ENCODE data around the gene SARM1.

SARM1 gene

DNA sequence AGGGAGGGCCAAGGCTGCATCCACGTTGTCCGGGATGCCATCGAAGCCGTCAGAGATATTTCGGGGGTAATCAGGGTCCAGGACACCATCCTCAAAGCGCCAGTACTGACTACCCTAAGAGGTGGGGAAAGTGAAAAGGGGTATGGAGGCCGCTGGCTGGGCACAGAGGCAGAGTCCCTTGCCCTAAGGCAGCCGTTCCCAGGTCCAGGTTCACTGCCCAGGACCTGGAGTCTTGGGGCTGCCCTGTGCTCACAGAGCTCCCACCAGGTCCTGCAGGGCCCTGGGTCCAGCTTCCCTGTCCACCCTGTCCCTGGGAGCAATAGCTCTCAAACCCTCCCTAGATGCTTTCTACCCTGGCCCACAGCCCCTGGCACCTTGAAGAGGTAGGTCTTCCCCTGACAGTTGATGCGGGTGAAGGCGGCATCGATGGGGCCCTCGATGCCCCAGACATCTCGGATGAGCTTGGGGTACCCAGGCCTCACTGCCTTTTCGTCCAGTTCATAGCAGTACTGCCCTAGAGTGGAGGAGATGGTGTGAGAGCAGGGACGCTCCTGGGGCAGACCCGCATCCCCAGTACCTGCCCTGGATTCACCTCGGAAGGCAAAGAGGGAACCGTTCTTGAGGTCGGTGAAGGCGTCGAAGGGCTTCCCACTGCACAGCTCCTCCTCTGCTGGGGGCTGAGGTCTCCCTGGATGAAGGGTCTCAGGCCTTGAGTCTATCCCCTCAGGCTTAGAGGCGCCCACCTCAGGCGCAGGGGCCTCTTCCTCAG, 2.4 kb upstream of the SARM1 start:
- no peak for DNase-seq (ENCODE audit: low read depth)

GRCh38 chr17:28369684-28370034, 1.8 kb upstream of the SARM1 start:
- no peak for DNase-seq (ENCODE audit: low read depth)

GRCh38 chr17:28370035-28370743, 1.3 kb upstream of the SARM1 start, which contains the start of gene VTN:
VTN (minus strand) TSS chr17:28370307; CDS start chr17:28370203, 104 bp downstream.
- no peak for DNase-seq (ENCODE audit: low read depth)

DNA sequence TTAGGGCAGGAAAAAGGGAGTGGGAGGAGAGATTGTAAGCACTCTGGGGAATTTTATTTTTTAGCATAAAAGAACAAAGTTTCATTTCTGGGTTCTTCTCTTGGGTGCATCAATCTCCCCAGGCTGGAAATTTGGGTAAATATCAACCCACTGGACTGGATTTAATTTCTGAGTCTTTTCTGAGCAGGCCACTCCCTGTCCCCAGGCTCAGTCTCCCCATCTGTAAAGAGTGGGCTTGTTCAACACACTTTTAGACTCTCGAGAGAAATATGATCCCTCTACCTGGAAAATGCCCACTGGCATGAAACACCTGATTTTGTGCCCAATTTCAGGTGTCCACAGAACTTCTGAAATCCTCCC, 770 bp upstream of the SARM1 start:
- no peak for DNase-seq (ENCODE audit: low read depth)

- DNase-seq (ENCODE audit: low read depth) = no peak
Measured at GRCh38 chr17:28372203-28372944, 880 bp downstream of the SARM1 start.

DNA sequence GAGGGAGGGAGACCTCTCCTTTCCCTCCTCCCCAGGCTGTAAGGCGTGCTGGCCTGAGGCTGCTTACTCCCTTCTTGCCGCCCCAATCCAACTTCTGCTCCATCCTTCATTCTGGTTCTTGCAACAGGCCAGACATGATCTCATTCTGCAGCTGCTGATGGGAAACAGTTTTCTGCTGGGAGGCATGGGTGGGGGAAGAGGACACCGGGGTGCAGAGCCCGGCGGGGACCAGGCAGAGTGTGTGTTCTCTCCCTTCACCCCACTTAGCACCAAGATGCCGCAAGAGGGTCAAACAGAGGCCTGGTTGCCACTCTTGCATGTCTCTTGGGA, 1.4 kb downstream of the SARM1 start:
- DNase-seq (ENCODE audit: low read depth) = no peak

DNA sequence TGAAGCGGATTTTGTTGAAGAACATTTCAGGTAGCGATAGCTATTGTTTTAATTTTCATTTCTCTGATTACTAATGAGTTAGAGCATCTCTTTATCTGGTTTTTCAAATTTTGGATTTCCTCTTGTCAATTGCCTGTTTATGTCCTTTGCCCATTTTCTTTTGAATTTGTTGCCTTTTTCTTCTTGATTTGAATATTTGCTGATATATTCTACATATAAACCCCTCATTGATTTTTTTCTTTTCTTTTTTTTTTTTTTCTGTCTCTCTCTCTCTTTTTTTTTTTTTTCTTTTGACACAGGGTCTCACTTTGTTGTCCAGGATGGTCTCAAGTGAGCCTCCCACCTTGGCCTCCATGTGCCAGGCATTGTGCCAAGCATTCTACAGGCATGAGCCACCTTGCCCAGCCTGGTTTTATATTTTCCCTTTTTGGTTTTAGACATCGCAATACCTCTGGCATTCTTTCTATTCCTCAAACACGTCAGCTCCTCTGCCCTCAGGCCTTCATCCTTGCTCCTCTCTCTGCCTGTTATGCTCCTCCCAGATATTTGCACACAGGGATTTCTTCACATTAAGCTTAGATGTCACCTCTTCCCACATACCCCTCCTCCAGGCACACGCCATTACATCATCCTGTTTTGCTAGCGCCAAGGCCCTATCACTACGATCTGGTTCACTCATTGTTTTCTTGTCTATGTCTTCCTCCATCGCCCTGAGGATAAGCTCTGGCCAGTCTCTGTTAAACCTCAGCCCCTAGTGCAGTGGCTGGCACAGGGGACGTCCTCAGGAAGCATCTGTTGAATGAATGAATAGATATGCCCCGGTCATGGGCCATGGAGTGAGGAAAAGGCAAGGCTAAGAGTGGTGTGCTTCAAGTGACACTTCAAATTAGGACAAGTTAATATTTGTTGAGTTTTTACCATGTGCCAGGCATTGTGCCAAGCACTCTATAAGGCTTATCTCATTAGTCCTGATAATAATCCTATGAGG, 8.6 kb downstream of the SARM1 start:
- no peak for DNase-seq (ENCODE audit: low read depth)

GRCh38 chr17:28381141-28381825, 9.8 kb downstream of the SARM1 start:
- DNase-seq (ENCODE audit: low read depth) = no peak

DNA sequence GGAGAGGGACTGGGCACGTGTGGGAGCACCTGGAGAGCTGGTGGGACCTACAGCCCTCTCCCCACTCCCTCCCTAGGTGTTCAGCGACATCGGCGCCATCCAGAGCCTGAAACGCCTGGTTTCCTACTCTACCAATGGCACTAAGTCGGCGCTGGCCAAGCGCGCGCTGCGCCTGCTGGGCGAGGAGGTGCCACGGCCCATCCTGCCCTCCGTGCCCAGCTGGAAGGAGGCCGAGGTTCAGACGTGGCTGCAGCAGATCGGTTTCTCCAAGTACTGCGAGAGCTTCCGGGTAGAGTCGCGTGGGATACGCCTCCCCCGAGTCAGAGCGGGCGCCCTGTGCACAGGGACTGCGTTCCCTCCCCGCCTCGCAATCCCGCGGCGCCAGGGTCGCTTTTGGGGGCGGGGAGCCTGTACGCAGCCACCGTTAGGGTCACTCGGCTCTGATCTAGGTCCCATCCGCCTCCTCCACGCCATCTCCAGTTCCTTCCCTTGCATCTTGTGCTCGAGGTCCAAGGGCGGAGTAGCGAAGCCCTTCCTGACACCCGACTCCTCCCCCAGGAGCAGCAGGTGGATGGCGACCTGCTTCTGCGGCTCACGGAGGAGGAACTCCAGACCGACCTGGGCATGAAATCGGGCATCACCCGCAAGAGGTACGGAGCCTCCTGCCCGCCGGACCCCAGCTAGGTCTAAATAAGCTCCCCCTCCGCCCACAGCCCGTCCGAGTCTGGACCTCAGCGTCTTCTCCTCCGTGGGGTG, 13.0 kb downstream of the SARM1 start:
- DNase-seq (ENCODE audit: low read depth) = peak; percentile 44

GRCh38 chr17:28385037-28385400, 13.5 kb downstream of the SARM1 start:
- no peak for DNase-seq (ENCODE audit: low read depth)

DNA sequence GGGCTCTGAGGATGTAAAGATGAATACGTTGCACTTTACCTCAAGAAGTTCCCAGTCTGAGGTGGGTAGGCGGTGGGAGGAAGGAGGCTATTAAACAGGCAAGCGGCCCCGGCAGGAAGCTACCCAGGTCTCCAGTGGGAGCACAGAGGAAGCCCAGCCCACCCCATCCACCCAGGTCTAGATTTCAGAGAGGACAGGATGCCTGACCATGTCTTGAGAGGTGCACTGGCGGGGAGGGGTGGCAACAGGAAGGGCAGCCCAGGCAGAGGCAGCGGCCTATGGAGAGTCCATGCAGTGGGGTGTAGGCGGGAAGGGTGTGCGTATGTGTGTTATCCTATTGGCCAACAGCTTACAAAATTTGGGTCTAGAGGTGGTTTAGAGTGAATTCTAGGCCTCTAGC, 13.9 kb downstream of the SARM1 start:
- no peak for DNase-seq (ENCODE audit: low read depth)

DNA sequence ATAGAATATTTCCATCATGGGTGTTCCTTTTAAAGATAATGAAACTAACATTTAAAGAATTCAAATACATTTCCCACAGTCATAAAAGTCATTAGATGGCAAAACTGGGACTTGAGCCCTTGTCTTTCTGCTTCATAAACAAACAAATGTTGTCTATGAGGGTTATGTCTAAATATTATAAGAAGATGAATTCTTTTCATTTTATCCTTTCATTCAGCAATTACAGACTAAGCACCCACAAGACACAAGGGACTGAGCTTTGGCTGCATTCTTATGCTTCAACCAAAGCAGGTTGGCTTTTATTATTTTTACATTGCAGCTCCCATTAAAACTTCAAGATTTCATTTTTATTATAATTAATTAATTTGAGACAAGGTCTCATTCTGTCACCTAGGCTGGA, 14.9 kb downstream of the SARM1 start:
- no peak for DNase-seq (ENCODE audit: low read depth)

GRCh38 chr17:28388106-28388505, 16.6 kb downstream of the SARM1 start:
- DNase-seq (ENCODE audit: low read depth) = no peak

GRCh38 chr17:28390141-28390540, 18.6 kb downstream of the SARM1 start:
- no peak for DNase-seq (ENCODE audit: low read depth)

GRCh38 chr17:28390563-28390962, 19.1 kb downstream of the SARM1 start:
- DNase-seq (ENCODE audit: low read depth) = no peak

DNA sequence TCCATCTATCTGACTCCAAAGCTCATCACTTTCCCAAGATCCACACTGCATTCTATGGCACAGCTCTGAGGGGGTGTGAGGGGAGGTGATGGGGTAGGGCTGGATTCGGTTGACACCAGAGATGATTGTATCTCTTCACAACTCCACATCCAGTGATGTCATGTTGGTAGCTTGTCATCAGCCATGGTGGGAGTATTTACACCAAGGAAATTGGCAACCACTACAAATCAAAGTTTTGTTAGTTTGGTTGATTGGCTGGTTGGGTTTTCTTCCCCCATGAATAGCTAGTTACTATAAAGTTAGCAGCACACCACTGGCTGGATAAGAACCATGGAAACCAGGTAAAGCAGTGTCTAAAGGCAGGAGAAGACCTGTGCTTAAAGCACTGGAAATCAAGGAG, 19.5 kb downstream of the SARM1 start:
- no peak for DNase-seq (ENCODE audit: low read depth)

- DNase-seq (ENCODE audit: low read depth) = no peak
Measured at GRCh38 chr17:28391401-28391800, 19.9 kb downstream of the SARM1 start.

DNA sequence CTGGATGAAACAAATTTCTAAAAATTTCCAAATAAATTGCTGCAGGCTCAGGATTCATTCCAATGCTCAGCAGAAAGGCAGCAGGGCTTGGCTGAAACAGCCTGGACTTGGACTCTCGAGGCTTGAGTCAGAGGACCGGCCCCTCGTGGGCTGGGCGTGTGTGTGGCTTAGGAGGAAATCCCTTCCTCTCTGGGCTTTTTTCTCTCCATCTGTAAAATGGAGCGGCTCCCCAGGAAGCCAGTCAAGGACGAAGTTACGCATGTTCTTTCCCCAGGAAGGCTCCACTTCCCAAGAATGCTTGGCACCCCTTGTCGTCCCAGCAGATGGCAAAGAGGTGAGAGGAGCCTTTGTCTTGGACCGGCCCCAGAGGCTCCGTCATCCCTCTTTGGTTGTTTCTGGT, 21.0 kb downstream of the SARM1 start:
- no peak for DNase-seq (ENCODE audit: low read depth)

DNA sequence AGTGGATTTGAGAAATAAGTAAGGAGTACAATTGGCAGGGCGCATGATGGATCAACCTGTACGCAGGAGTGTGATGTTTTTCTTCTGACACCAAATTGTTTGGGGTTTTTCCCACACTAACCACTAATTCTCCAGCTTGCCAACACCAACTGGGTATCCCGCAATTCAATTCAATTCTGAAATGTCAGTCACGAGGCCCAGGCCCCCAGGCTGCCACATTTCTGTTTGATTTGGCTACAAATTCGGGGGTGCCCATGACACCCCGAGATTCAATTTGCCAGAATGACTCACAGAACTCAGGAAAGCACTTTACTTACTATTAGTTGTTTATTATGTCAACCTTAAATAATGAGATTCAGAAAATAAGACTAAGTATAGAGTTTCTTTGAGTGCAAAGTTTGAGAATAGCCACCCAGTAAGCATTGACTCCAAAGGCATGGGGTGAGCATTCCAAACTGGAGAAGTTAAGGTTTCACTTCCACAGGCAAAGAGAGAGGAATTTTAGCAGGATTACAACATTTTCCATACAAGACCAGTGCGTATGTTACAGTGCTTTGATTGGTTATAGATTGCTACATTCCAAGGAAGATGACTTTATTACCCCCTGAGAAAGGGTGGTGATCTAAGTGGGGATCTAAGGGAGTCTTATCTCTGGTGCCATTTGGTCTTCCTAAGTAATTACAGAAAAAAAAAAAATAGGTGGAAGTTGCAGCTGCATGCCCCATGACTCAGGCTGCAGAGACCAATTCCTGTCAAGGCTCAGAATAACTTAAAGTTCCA, 23.0 kb downstream of the SARM1 start:
- no peak for DNase-seq (ENCODE audit: low read depth)

- no peak for DNase-seq (ENCODE audit: low read depth)
Measured at GRCh38 chr17:28395426-28395825, 23.9 kb downstream of the SARM1 start.

All from T-helper 22 cell (primary cell).